GDM1 (cell line): ENCODE measurements around the gene ACR.

Experiments used
- DNase-seq: peaks from one replicate; lab custom pipeline; 2025; lab: John Stamatoyannopoulos, UW

The ACR gene

DNA sequence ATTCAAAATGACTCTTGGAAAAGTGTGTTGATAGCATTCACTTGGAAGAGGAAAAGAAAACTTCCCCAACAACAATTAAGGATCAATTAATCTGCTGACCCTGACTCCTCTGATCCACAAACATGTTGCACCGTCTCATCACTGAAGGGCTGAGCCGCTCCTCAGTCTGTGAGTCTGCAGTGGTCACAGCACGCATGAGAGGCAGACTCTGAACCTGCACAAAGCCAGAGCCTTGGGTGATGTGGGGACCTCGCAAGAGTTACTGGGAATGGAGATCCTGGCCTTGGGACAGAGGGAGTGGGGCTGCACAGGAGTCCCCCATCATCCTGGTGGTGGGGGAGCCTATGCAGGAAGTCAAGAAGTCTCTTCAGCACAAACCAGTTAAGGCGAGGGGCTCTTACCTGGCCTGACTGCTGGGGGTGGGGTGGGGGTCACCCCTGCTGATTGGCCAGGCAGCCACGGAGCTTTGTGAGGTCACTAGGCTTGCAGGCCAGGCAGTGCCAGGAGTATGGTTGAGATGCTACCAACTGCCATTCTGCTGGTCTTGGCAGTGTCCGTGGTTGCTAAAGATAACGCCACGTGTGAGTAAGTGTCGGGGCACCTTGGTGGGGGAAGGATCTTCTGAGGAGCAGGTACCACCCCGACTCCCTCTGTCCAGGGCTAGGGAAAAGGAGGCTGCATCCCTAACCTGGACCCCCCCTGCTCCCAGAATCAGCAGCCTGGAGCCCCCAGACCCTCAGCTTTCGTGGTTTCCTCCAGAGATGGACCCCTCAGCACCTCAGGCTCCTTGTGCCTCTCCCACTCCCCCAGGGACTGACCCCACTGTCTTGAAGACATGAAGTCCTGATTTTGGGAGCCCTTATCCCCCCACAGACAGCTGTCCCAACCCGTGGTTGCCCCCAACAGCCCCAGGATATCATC is at the start of gene ACR:
Gene ACR (plus strand): TSS at position 477 of the 921 bp plus-strand sequence. CDS start 32 bp downstream, at position 509.
- DNase-seq, result no peak

DNA sequence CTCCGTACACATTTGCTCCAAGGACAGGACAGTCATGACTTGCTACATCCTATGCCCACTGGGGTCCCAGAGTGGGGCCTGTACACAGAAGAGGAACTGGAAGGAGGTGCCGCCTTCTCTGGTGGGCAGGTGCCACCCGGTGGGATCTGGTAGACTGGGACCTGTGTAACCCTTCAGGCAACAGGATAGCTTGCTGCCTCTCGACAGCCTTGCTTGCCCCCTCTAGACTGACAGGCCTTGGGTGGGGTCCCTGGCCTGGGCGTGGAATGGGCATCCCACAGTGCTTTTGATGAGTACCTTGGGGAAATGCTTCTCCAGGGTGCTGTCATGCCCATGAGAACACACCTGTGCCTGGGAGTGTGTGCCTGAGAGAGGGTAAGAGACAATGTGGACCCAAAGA is 49.6 kb upstream of the ACR start:
- DNase-seq, result no peak

DNA sequence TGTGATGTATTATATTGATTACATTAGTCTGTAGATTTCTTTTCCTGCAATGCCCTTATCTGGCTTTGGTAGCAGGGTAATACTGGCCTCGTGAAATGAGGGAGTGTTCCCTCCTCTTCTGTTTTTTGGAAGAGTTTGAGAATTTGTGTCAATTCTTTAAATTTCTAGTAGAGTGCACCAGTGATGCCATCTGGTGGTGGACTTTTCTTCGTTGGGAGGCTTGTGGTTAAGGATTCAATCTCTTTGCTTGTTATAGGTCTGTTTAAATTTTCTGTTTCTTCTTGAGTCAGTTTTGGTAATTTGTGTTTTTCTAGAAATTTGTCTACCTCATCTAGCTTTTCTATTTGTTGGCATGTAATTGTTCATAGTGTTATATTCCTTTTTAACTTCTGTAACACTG is 46.5 kb upstream of the ACR start:
- DNase-seq, result no peak

DNA sequence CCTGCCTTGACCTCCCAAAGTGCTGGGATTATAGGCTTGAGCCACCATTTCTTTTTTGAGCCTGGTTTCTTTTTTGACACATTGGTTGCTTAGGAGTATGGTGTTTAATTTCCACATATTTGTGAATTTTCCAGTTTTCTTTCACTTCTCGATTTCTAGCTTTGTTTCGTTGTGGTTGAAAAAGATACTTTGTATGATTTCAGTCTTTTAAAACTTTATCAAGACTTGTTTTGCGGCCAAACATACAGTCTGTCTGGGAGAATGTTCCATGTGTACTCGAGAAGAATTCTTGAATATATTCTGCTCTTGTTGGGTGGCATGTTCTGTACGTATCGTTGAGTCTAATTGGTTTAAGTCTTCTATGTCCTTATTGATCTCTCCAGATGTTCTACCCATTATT is 44.5 kb upstream of the ACR start:
- no peak for DNase-seq

DNA sequence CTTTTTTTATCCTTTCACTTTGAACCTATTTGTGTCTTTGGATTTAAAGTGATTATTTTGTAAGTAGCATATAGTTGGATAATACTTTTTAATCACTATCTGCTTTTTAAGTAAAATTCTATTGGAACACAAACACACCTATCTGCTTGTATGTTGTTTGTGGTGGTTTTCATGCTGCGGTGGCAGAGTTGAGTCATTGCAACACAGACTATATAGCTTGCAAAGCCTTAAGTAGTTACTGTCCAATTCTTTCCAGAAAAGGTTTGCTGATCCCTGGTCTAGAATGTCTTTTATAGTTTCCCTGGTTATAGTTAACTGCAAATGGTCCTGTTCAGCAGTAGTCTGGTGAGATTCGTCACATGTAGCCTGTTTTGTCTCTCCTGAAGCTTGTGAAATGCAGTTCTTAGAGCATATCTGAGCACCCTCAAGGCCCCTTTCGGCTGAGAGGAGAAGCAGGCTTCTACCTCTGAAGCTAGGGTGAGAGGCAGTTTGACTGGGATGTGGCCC is 43.9 kb upstream of the ACR start:
- no peak for DNase-seq

DNA sequence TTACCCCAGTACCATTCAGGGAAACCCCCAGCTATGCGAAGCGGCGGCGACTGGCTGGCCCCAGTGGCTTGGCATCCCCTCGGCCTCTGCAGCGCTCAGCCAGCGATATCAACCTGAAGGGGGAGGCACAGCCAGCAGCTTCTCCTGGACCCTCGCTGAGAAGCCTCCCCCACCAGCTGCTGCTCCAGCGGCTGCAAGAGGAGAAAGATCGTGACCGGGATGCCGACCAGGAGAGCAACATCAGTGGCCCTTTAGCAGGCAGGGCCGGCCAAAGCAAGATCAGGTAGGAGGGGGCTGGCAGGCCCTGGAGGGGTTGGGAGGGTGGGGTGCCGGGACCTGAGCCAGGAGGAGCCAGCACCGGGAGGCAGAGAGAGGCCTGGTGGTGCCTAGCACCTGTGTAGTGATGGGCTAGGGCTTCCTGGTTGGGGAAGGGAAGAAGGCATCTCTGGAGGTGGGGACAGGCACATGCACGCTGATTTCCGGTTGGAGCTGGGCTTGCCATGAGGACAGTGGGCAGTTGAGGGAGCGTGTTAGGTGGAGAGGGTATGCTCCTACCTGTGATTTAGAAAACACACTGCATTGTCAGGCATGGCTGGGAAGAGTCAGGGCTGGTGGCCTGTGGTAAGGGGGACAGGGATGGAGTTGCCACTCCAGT is 43.1 kb upstream of the ACR start:
- no peak for DNase-seq

DNA sequence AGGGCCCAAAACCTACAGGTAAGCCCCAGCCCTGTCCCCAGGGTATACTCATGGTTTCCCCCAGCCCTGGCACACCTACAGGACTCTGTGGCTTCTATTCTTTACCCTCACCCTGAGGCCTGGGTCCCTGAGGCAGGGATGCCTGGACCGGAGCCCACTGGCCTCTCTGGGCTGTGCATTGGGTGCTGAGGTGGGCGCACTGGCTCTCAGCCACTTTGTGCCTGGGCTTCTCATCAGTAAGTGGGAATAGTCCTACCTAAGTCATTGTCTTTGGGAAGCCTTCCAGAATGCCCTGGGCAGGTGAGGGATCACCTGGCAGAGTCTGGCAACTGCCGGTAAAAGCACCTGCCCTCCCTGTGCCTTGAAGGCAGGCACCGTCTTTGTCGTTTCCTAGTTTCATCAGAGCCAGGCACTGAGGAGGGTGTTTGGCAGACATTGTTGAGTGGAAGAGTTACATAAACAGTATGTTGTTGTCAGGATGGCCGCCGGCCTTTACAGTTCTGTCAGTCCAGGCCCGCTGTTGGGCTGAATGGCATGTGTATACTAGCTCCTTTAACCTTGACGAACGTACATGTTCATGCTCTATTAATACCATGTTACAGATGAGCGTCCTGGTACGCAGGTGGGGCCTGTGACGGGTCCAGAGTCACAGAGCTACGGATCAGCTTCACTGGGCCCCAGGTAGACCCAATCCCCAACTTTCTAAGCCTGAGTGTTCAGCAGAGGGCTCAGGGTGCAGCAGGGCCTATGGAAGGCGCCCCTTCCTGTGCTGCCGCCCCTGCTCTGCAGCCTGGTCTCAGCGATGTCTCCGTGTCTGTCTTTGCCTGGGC is 42.4 kb upstream of the ACR start:
- DNase-seq, result no peak

DNA sequence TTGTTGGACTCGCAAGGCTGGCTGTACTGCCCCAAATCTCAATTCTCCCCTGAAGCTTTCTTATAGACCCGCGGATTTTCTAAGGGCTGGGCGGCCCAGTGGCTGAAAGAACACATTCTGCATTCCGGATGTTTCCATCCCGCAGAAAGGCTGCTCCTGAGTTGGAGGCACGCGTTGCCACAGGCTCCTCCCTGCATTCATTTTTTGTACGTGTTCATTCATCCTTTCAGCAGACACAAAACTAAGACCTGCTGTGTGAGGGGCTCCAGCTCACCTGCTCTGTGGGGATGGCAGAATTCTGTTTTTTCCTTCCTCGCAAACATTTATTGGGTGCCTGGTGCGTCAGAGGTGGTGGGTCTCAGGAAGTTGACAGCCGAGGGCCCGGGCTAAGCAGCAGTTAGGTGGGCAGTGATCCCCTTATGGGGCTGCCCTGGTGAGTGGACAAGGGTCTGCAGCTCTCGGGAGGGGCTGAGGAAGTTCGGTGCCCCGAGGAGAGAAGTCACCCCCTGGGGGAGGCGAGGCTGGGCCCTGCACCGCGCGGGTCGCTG is 41.7 kb upstream of the ACR start:
- no peak for DNase-seq

DNA sequence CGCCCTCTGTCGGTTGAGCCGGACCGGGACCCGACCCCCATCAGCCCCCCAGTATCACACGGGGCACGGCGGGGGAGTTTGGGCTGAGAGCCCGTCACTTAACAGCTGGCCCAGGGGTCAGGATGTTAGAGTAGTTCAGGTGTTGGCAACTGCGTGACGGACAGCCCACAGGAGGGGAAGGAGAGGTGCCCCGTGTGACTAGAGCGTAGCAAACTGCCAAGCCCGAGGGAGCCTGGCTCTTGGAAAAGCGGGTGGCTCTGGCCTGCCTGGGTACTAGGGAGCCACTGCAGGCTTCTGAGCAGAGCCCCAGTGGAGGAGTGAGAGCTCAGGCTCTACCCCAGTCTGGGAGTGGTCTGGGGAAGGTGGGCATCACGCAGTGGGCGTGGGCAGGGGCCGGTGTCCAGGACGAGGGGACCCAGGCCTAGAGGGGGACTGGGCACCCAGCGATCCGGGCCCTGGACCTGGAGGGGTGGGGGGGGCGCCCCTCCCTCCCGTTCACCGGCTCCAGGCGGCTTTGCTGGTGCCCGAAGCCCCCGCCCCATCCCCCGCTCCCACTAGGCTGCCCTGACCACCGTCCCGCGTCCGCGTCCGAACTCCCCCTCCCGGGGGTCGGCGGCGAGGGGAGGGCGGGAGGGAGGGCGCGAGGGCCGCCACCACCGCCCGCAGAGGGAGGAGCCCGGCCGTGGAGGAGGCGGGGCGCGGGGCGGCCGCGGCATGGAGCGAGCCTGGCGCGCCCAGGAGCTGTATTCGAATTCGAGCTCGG is 41.0 kb upstream of the ACR start:
- no peak for DNase-seq

DNA sequence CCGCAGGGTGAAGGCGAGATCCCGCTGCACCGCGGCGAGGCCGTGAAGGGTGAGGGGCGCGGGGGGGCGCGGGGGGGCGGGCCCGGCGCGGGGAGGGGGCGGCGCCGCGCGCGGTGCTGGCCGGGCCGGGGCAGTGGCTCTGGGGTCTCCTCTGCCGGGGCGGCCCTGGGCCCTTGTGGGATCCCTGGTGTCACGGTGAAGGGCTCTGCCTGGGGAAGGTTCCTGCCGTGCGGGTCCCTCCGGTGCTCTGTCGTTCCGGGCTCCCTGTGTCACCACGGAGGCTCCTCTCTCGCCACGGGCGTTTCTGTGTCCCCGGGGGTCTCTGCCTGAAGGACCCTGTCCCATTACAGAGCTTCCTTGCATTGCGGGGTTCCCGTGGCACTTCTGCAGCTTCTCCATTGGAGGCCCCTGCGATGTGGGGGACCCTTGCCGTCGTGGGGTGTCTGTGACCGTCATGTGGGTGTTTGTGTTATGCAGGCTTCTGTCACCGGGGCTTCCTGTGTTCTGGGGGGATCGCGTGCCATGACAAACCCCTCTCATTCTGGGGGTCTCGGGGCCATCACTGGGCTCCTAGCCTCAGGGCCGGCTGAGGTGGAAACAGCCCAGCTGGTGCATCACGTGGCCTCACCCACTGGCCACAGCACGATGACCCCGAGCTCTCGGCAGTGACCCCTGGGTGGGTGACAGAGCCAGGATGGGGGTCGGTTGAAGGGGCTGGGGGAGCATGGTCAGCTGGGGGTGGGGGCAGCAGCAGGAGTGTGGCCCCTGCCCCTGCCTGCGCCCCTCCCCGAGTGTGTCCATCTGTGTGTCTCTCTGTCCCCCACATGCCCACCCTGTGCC is 40.1 kb upstream of the ACR start:
- DNase-seq, result no peak

DNA sequence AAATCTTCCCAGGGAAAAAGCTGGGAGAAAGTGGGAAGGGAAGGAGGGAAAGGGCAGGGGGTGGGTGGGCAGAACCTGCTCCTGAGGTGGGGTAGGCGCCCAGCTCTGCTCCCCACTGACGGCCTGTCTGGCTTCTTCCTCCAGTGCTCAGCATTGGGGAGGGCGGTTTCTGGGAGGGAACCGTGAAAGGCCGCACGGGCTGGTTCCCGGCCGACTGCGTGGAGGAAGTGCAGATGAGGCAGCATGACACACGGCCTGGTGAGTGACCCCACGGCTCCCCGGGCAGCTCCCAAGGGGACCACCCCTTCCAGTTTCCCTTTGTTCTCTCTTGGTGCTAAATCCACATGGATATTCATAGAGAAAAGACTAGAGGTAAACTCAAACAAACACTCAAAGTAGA is 39.5 kb upstream of the ACR start:
- no peak for DNase-seq

DNA sequence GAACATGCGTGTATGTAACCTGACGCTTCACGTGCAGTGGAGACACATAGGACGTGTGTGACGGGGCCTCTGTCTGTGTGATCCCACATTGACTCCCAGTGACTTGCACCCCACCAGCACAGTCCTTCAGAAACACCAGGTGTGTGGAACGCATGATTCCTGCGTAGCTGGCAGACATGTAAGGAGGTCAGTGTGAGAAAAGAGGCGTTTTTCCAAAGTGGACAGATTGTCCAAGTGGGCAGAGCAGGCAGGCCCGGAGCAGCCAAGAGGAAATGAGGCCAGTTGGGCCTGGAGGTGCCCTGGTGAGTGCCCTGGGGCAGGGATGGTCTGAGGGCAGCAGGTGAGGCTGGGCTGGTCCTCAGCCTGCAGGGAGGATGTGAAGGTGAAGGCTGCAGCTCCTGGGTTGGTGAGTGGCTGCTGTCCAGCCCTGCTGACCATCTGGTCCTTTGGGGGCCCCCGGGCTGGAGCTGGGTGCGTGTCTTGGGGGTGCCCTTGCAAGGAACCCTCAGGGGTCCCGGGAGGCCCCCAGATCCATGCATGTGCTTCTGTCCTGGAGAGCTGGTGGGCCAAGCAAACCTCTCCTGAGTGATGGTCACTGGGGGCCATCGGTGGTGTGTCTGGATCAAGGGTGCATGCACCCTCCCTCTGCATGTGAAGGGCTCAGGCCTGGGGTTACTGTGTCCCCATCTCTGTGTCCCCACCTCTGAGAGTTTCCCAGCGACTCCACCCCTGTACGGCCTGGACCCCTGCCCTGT is 38.8 kb upstream of the ACR start:
- no peak for DNase-seq

DNA sequence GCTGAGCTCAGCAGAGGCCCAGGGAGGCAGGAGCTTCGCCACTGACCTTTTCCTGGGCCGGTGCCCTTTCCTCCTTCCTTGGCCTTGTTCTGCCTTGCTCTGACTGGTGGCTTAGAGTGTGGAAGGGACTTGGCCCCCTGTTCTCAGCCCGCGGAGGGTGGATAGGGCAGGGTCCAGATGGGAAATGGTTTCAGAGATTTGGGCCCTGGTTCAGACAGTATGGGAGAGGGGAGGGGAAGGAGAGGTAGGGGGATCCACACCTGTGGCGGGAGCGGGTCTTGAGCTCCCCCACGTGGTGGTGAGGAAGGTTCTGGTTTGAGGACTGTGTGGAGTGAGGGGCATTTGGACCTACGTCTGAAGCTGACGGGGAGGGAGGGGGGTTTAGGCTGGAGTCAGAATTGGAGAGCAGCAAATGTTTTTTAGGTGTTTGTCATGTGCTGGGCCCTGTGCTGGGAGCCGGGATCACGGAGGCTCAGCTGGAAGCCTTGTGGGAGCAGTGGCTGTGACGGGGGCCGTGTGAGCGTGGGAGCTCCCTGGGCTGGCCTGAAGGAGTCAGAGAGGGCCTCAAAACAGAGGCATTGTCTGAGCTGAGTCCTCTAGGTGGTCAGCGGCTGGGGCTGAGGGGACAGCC is 38.1 kb upstream of the ACR start:
- DNase-seq, result no peak

DNA sequence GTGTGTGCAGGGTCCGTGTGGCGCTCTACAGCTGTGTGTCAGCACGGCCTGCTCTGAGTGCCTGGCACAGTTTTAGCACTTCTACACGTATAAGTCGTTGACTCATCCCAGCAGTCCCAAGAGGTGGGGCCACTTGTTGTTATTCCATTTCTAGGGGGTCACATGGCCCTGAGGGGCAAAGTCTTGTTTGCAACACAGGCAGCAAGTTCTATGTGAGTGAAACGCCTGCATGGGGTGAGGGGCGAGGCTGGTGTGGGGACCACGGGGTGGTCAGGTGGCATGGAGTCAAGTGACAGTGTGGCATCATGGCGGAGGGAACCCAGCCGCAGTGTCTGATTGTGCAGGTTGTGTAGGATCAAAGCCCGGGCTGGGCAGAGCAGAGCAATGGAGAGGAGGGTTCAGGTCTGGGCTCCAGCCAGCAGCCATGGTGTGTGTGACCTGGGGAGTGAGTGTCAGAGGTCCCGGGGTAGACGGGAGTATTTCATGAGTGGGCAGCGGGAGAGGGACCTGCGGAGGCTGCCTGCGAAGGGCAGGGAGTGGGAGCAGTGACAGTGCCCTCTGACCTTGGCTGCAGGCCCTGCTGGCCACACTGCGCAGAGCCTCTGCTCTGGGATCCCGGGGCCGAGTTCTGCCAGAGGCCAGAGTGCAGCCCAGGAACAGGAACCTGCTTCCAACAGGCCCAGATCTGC is 37.5 kb upstream of the ACR start:
- DNase-seq, result no peak

DNA sequence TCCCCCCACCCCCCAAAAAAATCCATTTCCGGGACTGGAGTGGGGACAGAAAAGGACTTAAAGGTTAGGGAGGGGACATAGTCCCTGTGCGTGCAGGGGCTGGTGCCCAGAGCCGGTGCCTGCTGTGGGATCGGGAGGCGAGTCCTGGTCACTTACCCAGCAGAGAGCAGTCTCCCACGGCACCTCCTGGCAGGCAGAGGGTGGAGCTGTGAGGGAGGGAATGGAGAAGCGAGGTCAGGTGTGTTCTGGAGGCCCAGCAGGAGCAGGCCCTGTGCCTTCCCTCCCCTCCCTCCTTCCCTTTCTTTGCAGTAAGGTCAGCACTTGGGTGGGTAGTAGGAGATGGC is 37.0 kb upstream of the ACR start:
- no peak for DNase-seq

DNA sequence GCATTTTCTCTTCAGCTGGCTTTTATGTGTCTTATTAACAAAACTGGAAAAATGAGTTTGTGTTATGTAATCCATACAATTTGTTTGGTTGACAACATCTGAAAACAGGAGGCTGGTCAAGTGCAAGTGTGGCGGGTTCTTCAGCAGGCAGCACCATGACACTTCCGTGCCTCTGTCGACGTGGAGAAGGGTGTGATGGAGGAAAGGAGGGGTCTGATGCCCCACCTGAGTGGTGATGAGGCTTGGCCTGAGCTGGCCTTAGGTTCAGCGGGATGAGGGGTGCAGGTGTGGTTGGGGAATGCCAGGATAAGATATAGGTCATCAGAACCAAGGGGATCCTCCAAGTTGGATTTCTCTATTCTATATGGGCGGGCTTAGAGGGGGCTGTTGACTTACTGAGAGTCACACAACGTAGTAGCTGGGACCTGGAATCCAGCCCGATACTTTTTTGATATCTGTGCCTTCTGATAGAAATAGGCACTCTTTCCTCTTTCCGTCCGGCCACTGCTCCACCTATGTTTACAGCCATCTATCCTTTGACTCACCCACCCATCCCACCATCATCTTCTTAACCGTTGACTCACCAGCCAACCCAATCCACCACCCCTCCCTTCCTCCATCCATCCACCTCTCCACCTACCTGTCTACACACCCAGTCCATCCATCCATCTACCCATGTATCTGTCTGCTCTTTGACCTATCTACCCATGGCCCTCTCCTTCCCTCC is 36.4 kb upstream of the ACR start:
- DNase-seq, result no peak

DNA sequence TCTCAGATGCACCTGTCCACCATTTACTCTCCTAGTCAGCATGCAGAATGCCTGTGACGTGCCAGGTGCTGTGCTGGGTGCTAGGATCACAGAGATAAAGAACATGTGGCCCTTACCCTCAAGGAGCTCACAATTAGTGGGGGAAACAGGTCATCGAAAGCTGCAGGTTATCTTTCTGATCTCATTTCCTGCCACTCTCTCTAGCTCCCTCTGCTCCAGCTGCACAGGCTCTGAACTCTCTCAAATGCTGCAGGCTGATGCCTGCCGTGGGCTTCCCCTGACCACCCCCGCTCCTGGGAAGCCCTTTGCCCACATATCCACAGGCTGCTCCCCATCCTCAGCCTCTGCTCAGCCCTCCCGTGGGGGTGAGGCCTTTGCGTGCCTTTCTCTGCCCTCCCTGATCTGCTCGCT is 35.7 kb upstream of the ACR start:
- no peak for DNase-seq
